Measurements from ENCODE around the gene RAD51B.

The RAD51B gene

GRCh38 chr14:68262567-68262966, 443.0 kb downstream of the RAD51B start:
- H3K4me3 ChIP-seq (ENCODE audit: low read length) = no peak overlapping the region
- H3K4me1 ChIP-seq (ENCODE audit: insufficient read depth, low read length) = peaks cover 60% of the 10 kb centered on the region
- peaks cover 6% of the 10 kb centered on the region; the same call in 1 of the 2 replicates for H3K27me3 ChIP-seq (ENCODE audit: insufficient read depth, low read length)
- H3K9me3 ChIP-seq (ENCODE audit: insufficient read depth, low read depth, low read length) = no peaks in the 10 kb centered on the region
- no peaks in the 10 kb centered on the region for H3K36me3 ChIP-seq (ENCODE audit: insufficient read depth, low read length)
- H3K9ac ChIP-seq (ENCODE audit: low read depth, low read length) = no peak overlapping the region
- H3K27ac ChIP-seq (ENCODE audit: low read depth, low read length) = peak overlapping the region; percentile 90; the same call in 1 of the 2 replicates
- 76% methylated on average over 3 of the region's 3 CpGs for WGBS

DNA sequence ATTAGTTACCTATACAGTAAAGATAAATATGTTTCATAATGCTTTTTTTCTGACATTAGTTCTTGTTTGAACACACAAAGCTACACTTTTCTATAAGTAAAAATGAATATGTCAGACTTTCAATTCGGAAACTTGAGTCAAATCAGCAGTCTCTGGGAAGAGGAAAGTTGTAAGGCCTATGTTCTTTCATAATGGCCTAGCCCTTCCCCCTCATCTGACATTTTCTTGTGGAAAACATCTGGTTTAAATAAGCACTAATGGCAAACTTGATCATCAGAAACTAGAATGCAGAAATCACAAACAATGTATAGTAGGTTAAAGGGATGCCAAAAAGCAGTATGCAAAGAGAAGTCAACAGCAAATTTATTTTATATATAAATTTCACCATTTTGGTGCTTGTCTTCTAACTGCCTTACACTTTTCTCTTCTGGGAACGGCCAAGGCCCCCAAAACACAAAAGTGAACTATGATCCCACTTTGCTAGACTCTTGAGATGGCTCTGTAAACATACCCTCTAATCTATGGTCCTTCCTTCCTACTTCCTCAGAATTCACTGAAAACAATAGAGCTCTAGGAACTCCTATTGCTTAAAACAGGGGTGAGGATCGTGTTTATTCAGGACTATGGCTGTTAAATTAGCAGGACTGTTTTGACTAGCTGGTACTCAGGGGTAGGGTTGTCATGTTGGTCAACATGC, 444.1 kb downstream of the RAD51B start:
- 60% methylated on average over 3 of the region's 3 CpGs for WGBS

DNA sequence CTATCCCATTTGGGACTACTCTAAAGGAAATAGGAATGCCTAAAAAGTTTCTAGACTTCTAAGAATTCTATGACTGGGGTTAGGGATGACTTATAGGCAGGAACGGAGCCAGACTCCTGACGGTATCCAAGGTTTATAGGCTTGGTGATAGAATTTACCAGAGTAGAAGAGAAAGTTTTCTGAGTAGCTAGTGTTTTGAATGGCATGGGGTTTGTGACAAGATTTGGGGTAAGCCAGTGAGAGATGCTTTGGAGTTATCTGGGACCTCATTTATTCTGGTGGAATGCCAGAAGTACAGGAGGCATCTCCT, 444.6 kb downstream of the RAD51B start:
- 87% methylated on average over 2 of the region's 2 CpGs for WGBS
- Histone ChIP-seq H3K4me3 (ENCODE audit: low read length) (no peak overlapping the region), H3K36me3 (ENCODE audit: insufficient read depth, low read length) (no peaks in the 10 kb centered on the region), H3K9ac (ENCODE audit: low read depth, low read length) (no peak overlapping the region), H3K27me3 (ENCODE audit: insufficient read depth, low read length) (peaks cover 6% of the 10 kb centered on the region; the same call in 1 of the 2 replicates), H3K9me3 (ENCODE audit: insufficient read depth, low read depth, low read length) (no peaks in the 10 kb centered on the region), H3K4me1 (ENCODE audit: insufficient read depth, low read length) (peaks cover 60% of the 10 kb centered on the region), H3K27ac (ENCODE audit: low read depth, low read length) (no peak overlapping the region)

More for the DNA sequence above, 444.1 kb downstream of the RAD51B start:
- Histone ChIP-seq H3K27ac (ENCODE audit: low read depth, low read length) (no peak overlapping the region), H3K36me3 (ENCODE audit: insufficient read depth, low read length) (no peaks in the 10 kb centered on the region), H3K27me3 (ENCODE audit: insufficient read depth, low read length) (peaks cover 6% of the 10 kb centered on the region; the same call in 1 of the 2 replicates), H3K4me1 (ENCODE audit: insufficient read depth, low read length) (peaks cover 58% of the 10 kb centered on the region), H3K9me3 (ENCODE audit: insufficient read depth, low read depth, low read length) (no peaks in the 10 kb centered on the region), H3K9ac (ENCODE audit: low read depth, low read length) (no peak overlapping the region), H3K4me3 (ENCODE audit: low read length) (no peak overlapping the region)

GRCh38 chr14:68266998-68267397, 447.4 kb downstream of the RAD51B start:
- no peak overlapping the region for H3K27ac ChIP-seq (ENCODE audit: low read depth, low read length)
- no peak overlapping the region for H3K9ac ChIP-seq (ENCODE audit: low read depth, low read length)
- peaks cover 35% of the 10 kb centered on the region for H3K4me1 ChIP-seq (ENCODE audit: insufficient read depth, low read length)
- H3K9me3 ChIP-seq (ENCODE audit: insufficient read depth, low read depth, low read length) = no peaks in the 10 kb centered on the region
- H3K4me3 ChIP-seq (ENCODE audit: low read length) = no peak overlapping the region
- peaks cover 6% of the 10 kb centered on the region; the same call in 1 of the 2 replicates for H3K27me3 ChIP-seq (ENCODE audit: insufficient read depth, low read length)
- 94% methylated on average over 5 of the region's 7 CpGs for WGBS
- H3K36me3 ChIP-seq (ENCODE audit: insufficient read depth, low read length) = no peaks in the 10 kb centered on the region

GRCh38 chr14:68268197-68268596, 448.6 kb downstream of the RAD51B start:
- peaks cover 23% of the 10 kb centered on the region for H3K4me1 ChIP-seq (ENCODE audit: insufficient read depth, low read length)
- H3K36me3 ChIP-seq (ENCODE audit: insufficient read depth, low read length) = no peaks in the 10 kb centered on the region
- no peaks in the 10 kb centered on the region for H3K27me3 ChIP-seq (ENCODE audit: insufficient read depth, low read length)
- WGBS = no CpG with 5 or more reads among the region's 2 CpGs
- H3K27ac ChIP-seq (ENCODE audit: low read depth, low read length) = no peak overlapping the region
- H3K4me3 ChIP-seq (ENCODE audit: low read length) = no peak overlapping the region
- no peak overlapping the region for H3K9ac ChIP-seq (ENCODE audit: low read depth, low read length)
- no peaks in the 10 kb centered on the region for H3K9me3 ChIP-seq (ENCODE audit: insufficient read depth, low read depth, low read length)

DNA sequence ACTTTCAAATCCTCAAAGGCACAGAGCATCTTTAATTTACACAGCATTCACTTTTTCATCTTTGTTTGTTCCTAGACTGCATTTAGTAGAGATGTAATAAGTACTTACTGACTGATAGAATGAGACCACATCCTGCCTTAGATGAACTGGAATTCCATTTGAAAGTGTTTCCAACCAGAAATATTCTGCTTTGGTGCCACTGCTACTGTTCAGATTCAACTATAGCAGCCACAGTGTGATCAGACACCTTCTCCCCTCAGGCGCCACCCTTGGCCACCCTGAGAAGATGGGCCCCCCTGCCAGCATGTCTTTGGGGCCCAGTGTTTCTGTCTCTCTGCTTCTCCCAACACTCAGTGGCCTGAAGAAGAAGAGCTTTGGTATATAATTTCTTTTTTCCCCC, 449.1 kb downstream of the RAD51B start:
- Histone ChIP-seq H3K9me3 (ENCODE audit: insufficient read depth, low read depth, low read length) (no peaks in the 10 kb centered on the region), H3K27ac (ENCODE audit: low read depth, low read length) (no peak overlapping the region), H3K36me3 (ENCODE audit: insufficient read depth, low read length) (no peaks in the 10 kb centered on the region), H3K4me1 (ENCODE audit: insufficient read depth, low read length) (peaks cover 18% of the 10 kb centered on the region), H3K27me3 (ENCODE audit: insufficient read depth, low read length) (no peaks in the 10 kb centered on the region), H3K9ac (ENCODE audit: low read depth, low read length) (no peak overlapping the region), H3K4me3 (ENCODE audit: low read length) (no peak overlapping the region)
- WGBS = 86% methylated on average over 1 of the region's 1 CpG

DNA sequence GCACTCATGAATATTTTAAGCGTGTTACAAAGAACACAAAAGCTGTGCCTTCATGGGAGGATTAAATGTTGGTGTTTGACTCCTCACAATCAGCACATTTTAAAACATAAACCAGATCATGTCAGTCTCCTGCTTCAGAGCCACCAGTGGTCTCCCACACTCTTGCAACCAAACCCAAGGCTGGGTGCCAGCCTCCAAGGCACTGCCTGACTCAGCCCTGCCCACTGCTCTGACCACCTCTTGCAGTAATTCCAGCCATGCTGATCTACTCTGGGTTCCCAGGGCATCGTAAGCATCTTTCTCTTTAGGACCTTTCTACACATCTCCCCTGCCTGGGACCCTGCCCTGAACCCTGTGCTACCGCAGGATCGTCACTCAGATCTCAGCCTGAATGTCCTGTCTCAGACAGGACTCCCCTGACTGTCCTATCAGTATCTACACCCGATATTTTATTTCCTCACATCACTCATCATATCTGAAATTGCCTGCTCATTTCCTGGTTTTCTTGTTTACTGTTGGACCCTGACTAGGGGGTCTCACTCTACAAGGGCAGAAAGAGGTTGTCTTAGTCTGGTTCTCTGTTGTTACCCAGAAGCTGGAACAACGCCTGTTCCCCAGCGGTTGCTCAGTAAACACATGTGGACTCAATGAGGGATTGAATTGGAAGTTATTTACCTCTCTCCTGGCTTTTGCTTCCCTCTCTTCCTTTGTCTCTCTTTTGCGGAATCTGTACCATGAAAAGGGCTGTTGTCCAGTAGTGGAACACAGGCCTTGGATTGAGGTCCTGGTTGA, 449.8 kb downstream of the RAD51B start:
- no peak overlapping the region for H3K9ac ChIP-seq (ENCODE audit: low read depth, low read length)

DNA sequence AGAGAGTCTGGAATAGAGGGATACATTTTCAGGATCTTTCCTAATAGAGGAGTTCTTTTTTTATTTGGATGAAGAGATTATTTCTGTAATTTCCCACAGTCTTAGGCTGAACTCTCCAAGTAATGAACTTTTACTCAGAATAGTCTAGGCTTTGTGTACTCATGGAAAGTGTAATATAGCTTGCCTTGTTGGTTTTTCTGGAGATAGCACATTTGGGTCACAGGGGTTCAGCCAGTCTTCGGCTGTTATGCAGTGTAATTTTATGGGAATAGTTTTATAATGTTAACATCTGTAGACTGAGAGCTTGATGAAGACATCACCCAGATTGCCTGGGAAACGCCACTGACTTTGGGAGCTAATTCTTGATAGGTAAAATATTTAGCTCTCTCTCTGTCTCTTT, 450.8 kb downstream of the RAD51B start:
- H3K9me3 ChIP-seq (ENCODE audit: insufficient read depth, low read depth, low read length) = no peaks in the 10 kb centered on the region
- H3K4me1 ChIP-seq (ENCODE audit: insufficient read depth, low read length) = 0 out of 2 replicates have a peak, but pooled peaks cover 8% of the 10 kb centered on the region
- H3K36me3 ChIP-seq (ENCODE audit: insufficient read depth, low read length) = no peaks in the 10 kb centered on the region
- WGBS = 91% methylated on average over 2 of the region's 2 CpGs
- H3K27me3 ChIP-seq (ENCODE audit: insufficient read depth, low read length) = no peaks in the 10 kb centered on the region
- H3K27ac ChIP-seq (ENCODE audit: low read depth, low read length) = no peak overlapping the region
- H3K9ac ChIP-seq (ENCODE audit: low read depth, low read length) = no peak overlapping the region
- no peak overlapping the region for H3K4me3 ChIP-seq (ENCODE audit: low read length)

More for the DNA sequence above, 449.8 kb downstream of the RAD51B start:
- H3K36me3 ChIP-seq (ENCODE audit: insufficient read depth, low read length) = no peaks in the 10 kb centered on the region
- H3K9me3 ChIP-seq (ENCODE audit: insufficient read depth, low read depth, low read length) = no peaks in the 10 kb centered on the region
- no peaks in the 10 kb centered on the region for H3K27me3 ChIP-seq (ENCODE audit: insufficient read depth, low read length)
- WGBS = 81% methylated on average over 7 of the region's 8 CpGs
- H3K4me3 ChIP-seq (ENCODE audit: low read length) = no peak overlapping the region
- peaks cover 12% of the 10 kb centered on the region for H3K4me1 ChIP-seq (ENCODE audit: insufficient read depth, low read length)
- H3K27ac ChIP-seq (ENCODE audit: low read depth, low read length) = no peak overlapping the region

GRCh38 chr14:68271913-68272391, 452.4 kb downstream of the RAD51B start:
- Histone ChIP-seq H3K4me3 (ENCODE audit: low read length) (no peak overlapping the region), H3K27ac (ENCODE audit: low read depth, low read length) (no peak overlapping the region), H3K9me3 (ENCODE audit: insufficient read depth, low read depth, low read length) (no peaks in the 10 kb centered on the region), H3K27me3 (ENCODE audit: insufficient read depth, low read length) (no peaks in the 10 kb centered on the region), H3K36me3 (ENCODE audit: insufficient read depth, low read length) (no peaks in the 10 kb centered on the region), H3K9ac (ENCODE audit: low read depth, low read length) (no peak overlapping the region), H3K4me1 (ENCODE audit: insufficient read depth, low read length) (0 out of 2 replicates have a peak, but pooled peaks cover 8% of the 10 kb centered on the region)
- WGBS = 95% methylated on average over 5 of the region's 5 CpGs

DNA sequence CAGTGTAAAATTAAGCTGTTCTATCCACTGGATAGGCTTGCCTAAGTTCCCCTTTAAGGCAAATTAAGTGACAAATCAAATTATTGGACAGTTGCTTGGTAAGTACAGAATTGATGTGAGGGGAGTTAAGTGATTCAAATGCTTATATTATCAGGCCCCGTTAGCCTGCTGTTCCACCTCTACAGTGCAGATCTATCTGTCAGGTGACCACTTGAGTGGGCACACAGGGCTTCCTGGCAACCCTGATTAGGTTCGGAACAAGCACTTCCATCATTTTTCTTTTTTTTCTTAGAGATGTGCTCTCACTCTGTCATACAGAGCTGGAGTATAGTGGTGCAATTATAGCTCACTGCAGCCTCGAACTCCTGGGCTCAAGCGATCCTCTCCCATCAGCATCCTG, 453.8 kb downstream of the RAD51B start:
- H3K27me3 ChIP-seq (ENCODE audit: insufficient read depth, low read length) = no peaks in the 10 kb centered on the region
- H3K27ac ChIP-seq (ENCODE audit: low read depth, low read length) = no peak overlapping the region
- 84% methylated on average over 3 of the region's 4 CpGs for WGBS
- H3K4me3 ChIP-seq (ENCODE audit: low read length) = no peak overlapping the region
- no peak overlapping the region for H3K9ac ChIP-seq (ENCODE audit: low read depth, low read length)
- H3K4me1 ChIP-seq (ENCODE audit: insufficient read depth, low read length) = peaks cover 9% of the 10 kb centered on the region; the same call in 1 of the 2 replicates
- H3K9me3 ChIP-seq (ENCODE audit: insufficient read depth, low read depth, low read length) = no peaks in the 10 kb centered on the region
- no peaks in the 10 kb centered on the region for H3K36me3 ChIP-seq (ENCODE audit: insufficient read depth, low read length)

DNA sequence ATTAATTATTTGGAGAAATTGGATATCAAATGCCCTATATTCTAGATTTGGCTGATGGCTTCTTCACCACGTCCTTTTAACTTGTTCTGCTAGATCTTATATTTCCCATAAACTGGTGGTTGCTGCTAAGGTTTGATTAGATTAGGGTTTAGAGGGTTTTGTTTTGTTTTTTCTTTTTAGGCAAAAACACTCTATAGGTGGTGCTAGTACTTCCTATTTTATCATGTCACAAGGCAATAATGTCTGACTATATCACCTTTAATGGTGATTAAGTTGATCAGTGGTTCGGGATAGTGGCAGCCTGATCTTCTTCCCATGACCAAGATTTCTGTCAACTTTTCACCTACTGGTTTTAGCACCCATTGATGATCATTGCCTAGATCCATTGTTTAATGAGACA, 455.1 kb downstream of the RAD51B start:
- 100% methylated on average over 1 of the region's 2 CpGs for WGBS
- no peaks in the 10 kb centered on the region for H3K27me3 ChIP-seq (ENCODE audit: insufficient read depth, low read length)
- peaks cover 10% of the 10 kb centered on the region; the same call in 1 of the 2 replicates for H3K4me1 ChIP-seq (ENCODE audit: insufficient read depth, low read length)
- no peaks in the 10 kb centered on the region for H3K9me3 ChIP-seq (ENCODE audit: insufficient read depth, low read depth, low read length)
- no peak overlapping the region for H3K27ac ChIP-seq (ENCODE audit: low read depth, low read length)
- H3K4me3 ChIP-seq (ENCODE audit: low read length) = no peak overlapping the region
- no peak overlapping the region for H3K9ac ChIP-seq (ENCODE audit: low read depth, low read length)
- H3K36me3 ChIP-seq (ENCODE audit: insufficient read depth, low read length) = no peaks in the 10 kb centered on the region

All from HUES64 (cell line).